GM18861 (cell line): ENCODE results near the gene OR1J2.
"Not testable (repeated sequence)": the region's sequence is repeated elsewhere in the genome, so short reads cannot be mapped to it uniquely, and the experiment has no call there.

Source experiments
- ATAC-seq: cut with Tn5 transposase; IDR thresholded peaks from one replicate; pipeline ENCODE4 v1.9.1; 2021; ENCODE audit not compliant: unreplicated experiment

OR1J2 gene

GRCh38 chr9:122510502-122510901 is at the start of gene OR1J2:
Gene OR1J2 (plus strand): TSS chr9:122510802. CDS start chr9:122510802, 0 bp downstream.
- ATAC-seq: no peak

- ATAC-seq: no peak
These were observed 46.6 kb upstream of the OR1J2 start for GRCh38 chr9:122463828-122464632.

- ATAC-seq: peak; percentile 71
These were observed 45.7 kb upstream of the OR1J2 start for GRCh38 chr9:122464633-122465567.

- no peak for ATAC-seq
These were observed 44.1 kb upstream of the OR1J2 start for GRCh38 chr9:122466456-122466855.

- ATAC-seq: no peak
These were observed 41.9 kb upstream of the OR1J2 start for GRCh38 chr9:122468735-122469134.

- ATAC-seq: no peak
These were observed 36.0 kb upstream of the OR1J2 start for GRCh38 chr9:122474561-122474960.

- no peak for ATAC-seq
These were observed 34.9 kb upstream of the OR1J2 start for GRCh38 chr9:122475717-122476116.

GRCh38 chr9:122477346-122477745 is 33.3 kb upstream of the OR1J2 start:
- ATAC-seq: no peak

GRCh38 chr9:122477826-122478225 is 32.8 kb upstream of the OR1J2 start, which contains the start of gene OR1J1:
Gene OR1J1 (minus strand): TSS chr9:122477926. CDS start chr9:122477926, 0 bp downstream.
- ATAC-seq: no peak

GRCh38 chr9:122479062-122479461 is 31.5 kb upstream of the OR1J2 start:
- ATAC-seq: no peak

GRCh38 chr9:122498883-122499288 is 11.7 kb upstream of the OR1J2 start:
- ATAC-seq: no peak

GRCh38 chr9:122506964-122507363 is 3.6 kb upstream of the OR1J2 start:
- ATAC-seq: no peak

- no peak for ATAC-seq
These were observed 7.6 kb downstream of the OR1J2 start for GRCh38 chr9:122518226-122518625.

GRCh38 chr9:122518841-122519240 is 8.2 kb downstream of the OR1J2 start, which contains the start of gene OR1J4:
Gene OR1J4 (plus strand): TSS chr9:122519141. CDS start chr9:122519141, 0 bp downstream.
- no peak for ATAC-seq

GRCh38 chr9:122519376-122519775 is 8.8 kb downstream of the OR1J2 start:
- no peak for ATAC-seq

GRCh38 chr9:122526602-122527001 is 16.0 kb downstream of the OR1J2 start:
- ATAC-seq: no peak

GRCh38 chr9:122527193-122527592 is 16.6 kb downstream of the OR1J2 start, which contains the start of gene OR1N1:
Gene OR1N1 (minus strand): TSS chr9:122527293. CDS start chr9:122527293, 0 bp downstream.
- no peak for ATAC-seq

GRCh38 chr9:122531157-122531556 is 20.6 kb downstream of the OR1J2 start:
- ATAC-seq: not testable (repeated sequence)

GRCh38 chr9:122536134-122536533 is 25.5 kb downstream of the OR1J2 start:
- no peak for ATAC-seq

- ATAC-seq: not testable (repeated sequence)
These were observed 26.5 kb downstream of the OR1J2 start for GRCh38 chr9:122537066-122537465.

GRCh38 chr9:122538757-122539156 is 28.2 kb downstream of the OR1J2 start:
- no peak for ATAC-seq
